GM06990 (cell line): ENCODE data around the gene MUCL1.

ENCODE experiments used
- DNase-seq: peaks from one replicate; pipeline ENCODE4 v3.0.0-alpha.2; 2011; ENCODE audit not compliant: insufficient read length; ENCODE audit errors: extremely low read depth
- H3K27me3 ChIP-seq: replicated peaks from 2 replicates; pipeline ENCODE4 v1.6.0; 2011; ENCODE audit warnings: low read length; ENCODE audit not compliant: control insufficient read depth, insufficient read depth
- H3K36me3 ChIP-seq: 2 replicates; pipeline ENCODE4 v1.5.1; 2011; ENCODE audit warnings: low read length; ENCODE audit not compliant: control insufficient read depth, insufficient read depth
- H3K4me3 ChIP-seq: replicated peaks from 2 replicates; pipeline ENCODE4 v1.5.1; 2011; ENCODE audit warnings: low read depth, mild to moderate bottlenecking, control low read depth, low read length
- CTCF ChIP-seq: IDR thresholded peaks from 2 replicates; pipeline ENCODE4 v1.5.1; 2011; ENCODE audit warnings: low read length, control low read depth, mild to moderate bottlenecking, inconsistent platforms; ENCODE audit not compliant: insufficient read depth, poor library complexity, severe bottlenecking

The MUCL1 gene

DNA sequence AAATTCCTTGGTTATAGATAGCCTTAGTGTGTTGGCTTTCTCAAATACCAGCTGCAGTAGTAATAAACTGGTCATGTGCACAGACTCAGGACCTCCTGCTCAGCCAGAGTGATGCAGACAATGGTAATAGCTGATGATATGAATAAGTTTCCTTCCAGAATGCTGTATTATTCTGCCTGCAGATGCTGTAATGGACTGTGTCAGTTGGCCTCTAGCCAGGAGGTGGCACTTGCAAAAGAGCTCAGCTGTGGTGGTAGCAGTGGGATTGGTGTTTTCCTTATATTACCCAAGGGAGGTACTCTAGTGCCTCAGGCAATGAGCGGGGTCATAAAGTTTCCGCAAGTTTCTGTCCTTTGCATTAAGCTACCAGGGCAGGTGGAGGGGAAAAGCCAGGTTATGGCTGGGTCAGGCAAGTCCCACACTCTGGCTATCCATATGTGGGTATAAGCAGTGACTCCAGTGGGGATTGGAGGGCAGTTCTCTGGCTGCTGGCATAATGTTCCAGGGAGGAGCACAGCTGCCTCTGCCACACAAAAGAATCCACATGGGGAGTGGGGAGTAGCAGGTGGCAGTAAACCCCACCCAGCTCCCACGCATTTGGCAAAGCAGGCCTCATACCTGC lies 14.0 kb upstream of the MUCL1 start:
- Histone ChIP-seq H3K27me3 (no peaks in the 10 kb centered on the region), H3K4me3 (no peak overlapping the region), H3K36me3 (no peaks in the 10 kb centered on the region)
- DNase-seq, result no peak
- no peak for TF ChIP-seq CTCF

GRCh38 chr12:54857406-54857805 lies 3.1 kb downstream of the MUCL1 start:
- TF ChIP-seq CTCF, result no peak
- no peak overlapping the region for H3K4me3 ChIP-seq
- H3K27me3 ChIP-seq, result no peaks in the 10 kb centered on the region
- no peaks in the 10 kb centered on the region; the same call in 1 of the 2 replicates for H3K36me3 ChIP-seq
- no peak for DNase-seq

GRCh38 chr12:54858562-54858961 lies 4.2 kb downstream of the MUCL1 start:
- Histone ChIP-seq H3K4me3 (no peak overlapping the region), H3K27me3 (no peaks in the 10 kb centered on the region), H3K36me3 (no peaks in the 10 kb centered on the region; the same call in 1 of the 2 replicates)
- DNase-seq, result no peak
- no peak for TF ChIP-seq CTCF

- H3K36me3 ChIP-seq, result no peaks in the 10 kb centered on the region
- H3K4me3 ChIP-seq, result no peak overlapping the region
- DNase-seq, result no peak
- no peaks in the 10 kb centered on the region for H3K27me3 ChIP-seq
- no peak for TF ChIP-seq CTCF
These were observed 5.2 kb downstream of the MUCL1 start for GRCh38 chr12:54859502-54859901.

DNA sequence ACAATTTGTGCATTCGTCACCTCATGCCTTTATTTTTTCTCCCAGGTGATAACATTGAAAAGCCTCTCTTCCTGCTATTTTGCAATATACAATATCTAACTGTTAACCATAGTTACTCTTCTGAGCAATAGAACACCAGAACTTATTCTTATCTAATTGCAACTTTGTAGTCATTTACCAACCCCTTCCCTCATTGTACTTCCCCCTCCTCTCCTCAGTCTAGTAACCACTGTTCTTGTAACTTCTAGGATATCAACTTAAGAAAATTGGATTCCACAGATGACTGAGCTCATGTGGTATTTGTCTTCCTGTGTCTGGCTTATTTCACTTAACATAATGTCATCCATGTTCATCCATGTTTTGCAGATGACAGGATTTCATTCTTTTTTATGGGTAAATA lies 7.6 kb downstream of the MUCL1 start:
- no peak for DNase-seq
- TF ChIP-seq CTCF, result no peak
- H3K36me3 ChIP-seq, result no peaks in the 10 kb centered on the region
- H3K4me3 ChIP-seq, result no peak overlapping the region
- no peaks in the 10 kb centered on the region for H3K27me3 ChIP-seq
